GM18868 (cell line): ENCODE data around the gene LHFPL6.
"Not testable (repeated sequence)": the region's sequence is repeated elsewhere in the genome, so short reads cannot be mapped to it uniquely, and the experiment has no call there.

Experiments
- ATAC-seq: cut with Tn5 transposase; IDR thresholded peaks from one replicate; pipeline ENCODE4 v1.9.1; 2021; ENCODE audit warnings: mild to moderate bottlenecking, moderate library complexity; ENCODE audit not compliant: unreplicated experiment

The LHFPL6 gene

DNA sequence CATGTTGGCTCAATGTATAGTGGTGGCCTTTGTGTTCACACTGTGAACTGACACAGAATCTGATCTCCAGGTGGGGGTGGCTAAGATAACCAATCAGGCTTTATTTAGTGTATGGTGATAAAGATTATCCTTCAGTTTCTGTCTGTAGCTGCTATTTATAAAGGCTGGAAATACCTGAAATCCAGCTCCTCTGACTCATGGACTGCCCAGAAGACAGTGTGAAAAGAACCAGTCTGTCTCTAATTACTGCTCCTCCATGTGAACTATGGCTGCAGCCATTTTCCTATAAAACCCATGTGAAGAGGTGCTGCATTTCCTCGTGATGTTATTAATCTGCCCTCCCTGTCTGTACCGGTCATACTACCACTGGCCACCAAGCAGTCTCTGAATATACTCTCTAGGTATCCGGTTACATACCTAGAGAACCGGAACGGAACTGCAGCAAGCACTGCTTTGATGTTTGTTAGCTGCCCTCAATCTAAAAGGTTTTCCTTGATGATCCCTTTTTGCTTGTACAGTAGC, 238.0 kb downstream of the LHFPL6 start:
- ATAC-seq, result no peak

DNA sequence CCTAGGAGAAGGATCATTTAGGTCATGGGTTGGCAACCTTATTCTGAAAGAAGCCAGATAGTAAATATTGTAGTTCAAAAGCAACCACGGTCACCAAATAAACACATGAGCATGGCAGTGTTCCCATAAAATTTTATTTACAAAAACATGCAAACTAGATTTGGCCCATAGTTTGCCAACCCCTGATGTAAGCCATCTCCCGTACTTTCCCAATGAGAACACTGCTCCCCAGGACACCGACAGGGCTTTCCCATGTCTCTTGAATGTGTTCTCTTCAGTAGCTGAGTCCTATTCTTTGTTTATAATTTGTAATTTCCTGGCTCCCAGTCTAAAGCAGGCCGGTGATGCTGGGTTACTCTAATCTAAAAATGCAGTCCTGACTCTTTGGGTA, 239.6 kb downstream of the LHFPL6 start:
- no peak for ATAC-seq

DNA sequence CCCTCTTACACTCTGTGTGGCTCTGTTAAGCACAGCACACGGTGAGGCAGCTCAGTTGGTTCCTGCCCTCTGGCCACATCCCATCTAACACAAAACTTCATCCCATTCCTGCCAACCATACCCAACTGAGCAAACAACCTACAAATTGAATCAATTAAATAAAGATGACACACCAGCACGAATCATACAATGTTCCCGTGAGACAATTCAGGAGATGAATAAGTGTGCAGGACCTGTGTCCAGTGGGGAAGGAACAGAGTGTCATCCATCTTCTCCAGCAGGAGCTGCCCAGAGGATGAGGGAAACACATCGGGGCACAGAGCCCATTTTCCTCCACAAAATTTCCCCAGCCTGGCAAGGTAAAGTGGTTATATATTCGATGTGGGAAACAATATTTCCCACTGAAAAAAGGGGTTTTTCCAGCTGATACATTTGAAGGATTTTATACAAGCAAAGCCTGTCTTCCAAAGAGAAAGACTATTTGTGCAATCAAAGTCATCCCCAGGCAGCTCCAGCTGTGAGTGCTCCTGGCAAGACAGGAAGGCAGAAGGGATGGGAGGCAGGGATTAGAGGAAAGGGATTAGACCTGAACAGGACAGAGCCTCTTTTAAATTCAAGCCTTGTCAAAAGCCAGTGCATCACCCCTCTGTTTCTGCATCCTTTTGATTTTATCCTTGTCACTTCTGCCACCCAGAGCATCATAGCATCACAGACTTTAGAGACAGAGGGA, 240.2 kb downstream of the LHFPL6 start:
- no peak for ATAC-seq

DNA sequence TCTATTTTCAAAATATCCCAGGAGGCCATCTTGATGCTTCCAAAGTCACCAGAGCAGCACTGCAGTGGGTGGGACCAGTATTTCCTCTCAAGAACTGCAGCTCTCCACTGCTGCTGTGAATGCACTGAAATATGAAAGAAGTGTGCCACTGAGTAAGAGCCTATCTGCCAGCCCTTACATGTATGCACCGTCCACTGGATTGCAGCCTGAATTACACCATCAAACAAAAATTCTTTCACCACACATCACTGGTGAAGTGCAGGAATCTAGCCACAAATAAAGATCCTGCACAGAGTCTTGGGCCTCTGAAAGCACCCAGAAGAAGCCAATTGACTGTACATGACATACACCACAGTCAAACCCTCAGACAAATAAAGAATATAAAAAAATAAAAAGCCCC, 249.0 kb downstream of the LHFPL6 start:
- ATAC-seq, result no peak

DNA sequence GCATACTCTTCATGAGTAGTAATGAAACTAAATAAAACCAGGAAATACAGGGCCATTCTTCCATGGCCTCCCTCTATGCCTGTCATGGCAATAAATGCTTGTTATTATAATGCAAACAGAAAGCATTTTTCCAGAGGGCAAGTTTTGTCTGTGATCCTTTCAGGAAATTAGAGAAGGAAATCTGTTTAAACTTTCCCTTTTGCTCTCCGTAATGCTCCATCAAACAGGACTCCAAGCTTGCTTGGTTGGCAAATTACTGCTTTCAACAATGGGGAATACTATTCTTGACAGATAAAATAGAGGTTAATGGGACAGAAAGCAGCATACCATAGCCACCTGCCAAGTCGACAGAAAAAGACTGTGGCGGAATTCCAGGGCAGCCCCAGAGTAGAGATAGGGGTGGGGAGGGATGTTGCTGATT, 252.5 kb downstream of the LHFPL6 start:
- no peak for ATAC-seq

DNA sequence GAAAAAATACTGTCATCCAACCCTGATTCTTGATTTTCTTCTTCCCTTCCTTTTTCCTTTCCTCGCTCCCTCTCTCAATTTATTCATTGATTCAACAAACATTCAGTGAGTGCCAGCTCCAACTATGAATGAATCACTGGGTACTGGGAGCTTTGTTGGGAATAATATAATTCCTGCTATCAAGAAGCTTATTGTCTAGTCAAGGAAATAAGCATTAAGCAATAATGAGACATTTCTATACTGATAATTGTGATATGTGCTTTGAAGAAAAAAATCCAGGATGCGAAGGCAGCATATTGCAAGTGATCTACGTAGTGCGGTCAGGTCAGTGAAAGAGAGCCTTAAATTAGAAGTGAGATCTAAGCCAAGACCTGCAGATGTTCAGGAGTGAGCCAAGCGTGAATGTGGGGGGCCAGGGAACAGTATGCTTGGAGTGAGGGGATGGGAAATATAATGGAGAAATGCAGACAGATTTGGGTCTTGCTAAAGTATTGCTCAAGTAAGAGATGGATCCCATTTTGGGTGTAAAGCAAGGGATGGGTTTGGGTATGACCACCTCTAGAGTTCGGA, 253.5 kb downstream of the LHFPL6 start:
- ATAC-seq, result no peak

DNA sequence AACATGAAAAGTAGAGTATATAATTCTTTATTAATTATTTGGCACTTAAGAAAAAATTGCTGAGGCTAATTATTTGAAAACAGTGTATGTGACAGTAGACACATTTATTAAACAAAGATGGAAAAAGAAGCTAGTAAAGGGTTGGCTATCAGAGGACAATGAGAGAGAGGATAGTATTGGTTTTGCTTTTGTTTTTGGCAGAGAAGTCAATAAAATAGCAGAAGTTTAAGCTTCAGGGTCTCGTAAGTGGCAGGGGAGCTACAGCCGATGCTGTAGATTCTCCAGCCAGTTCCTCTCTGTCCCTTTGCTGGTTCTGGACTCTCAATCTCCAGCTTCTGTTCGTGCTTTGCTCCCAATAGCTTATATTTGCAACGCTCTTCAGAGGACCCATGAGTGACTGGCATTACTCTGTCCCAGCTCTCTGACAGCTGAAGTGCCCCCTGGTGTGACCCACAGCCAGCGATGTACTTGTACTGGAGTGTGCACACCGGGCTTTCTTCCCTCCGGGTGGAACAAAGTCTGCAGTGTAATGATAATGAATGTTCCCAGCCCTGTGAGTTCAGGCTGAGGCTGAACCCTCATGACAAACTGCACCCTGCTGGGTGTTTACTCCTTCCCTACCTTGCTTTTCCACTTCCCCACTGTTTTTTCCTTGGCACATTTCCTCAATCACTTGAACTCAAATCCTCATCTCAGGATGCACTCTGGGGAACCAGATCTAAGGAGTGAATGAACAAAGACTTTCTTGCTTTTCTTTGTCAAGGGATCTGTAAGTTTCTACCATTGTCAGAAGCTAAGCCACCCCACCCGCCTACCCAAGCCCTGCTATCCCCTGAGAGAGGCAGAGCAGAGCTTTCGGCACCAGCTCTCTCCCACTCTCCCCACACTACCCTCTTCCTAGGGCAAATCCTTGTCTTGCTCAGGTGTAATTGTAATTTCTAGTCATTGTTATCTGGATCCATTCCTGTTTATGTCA, 254.8 kb downstream of the LHFPL6 start:
- ATAC-seq, result no peak

DNA sequence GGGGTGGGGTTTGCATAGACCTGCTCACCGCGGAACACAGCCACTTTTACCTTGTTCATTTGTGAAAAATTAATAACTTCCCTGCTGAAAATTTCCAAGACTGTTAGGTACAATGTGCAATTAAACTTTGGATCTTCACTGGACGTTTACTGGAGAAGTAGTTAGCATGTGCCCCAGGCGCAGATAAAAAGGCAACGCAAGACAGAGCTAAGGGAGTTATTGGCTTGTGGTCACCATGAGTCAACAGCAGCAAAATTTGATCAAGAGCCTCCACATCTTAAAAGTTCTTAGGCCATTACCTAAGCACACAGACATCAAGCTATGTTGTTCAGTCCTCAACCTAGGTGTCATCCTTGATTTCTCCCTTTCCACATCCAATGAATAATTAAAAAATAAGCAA, 257.0 kb downstream of the LHFPL6 start:
- no peak for ATAC-seq

DNA sequence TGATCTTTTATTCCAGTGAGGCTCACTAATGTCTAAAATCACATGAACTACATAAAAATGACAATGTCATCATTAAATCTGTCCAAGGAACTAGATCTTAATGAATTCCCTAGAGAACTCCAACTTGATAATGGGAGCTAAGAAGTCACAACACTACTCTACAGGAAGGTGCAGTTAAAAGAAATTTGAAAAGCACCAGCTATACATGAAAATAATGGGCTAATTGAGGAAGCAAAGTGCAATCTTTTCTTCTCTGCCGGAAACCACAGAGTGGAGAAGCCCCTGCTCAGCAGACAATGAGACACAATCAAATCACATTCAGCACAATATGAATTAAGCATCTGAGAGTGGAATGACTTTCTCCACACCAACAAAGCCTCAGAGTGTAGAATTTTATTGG, 261.7 kb downstream of the LHFPL6 start:
- ATAC-seq, result no peak

DNA sequence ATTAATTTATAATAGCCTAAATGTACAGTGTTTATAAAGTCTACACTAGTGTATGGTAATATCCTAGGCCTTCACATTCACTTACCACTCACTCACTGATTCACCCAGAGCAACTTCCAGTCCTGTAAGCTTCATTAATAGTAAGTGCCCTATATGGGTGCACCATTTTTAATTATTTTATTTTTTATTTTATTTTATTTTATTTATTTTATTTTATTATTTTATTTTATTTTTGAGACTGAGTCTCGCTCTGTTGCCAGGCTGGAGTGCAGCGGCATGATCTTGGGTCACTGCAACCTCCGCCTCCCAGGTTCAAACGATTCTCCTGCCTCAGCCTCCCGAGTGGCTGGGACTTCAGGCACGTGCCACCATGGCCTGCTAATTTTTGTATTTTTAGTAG, 264.9 kb downstream of the LHFPL6 start:
- not testable (repeated sequence) for ATAC-seq

DNA sequence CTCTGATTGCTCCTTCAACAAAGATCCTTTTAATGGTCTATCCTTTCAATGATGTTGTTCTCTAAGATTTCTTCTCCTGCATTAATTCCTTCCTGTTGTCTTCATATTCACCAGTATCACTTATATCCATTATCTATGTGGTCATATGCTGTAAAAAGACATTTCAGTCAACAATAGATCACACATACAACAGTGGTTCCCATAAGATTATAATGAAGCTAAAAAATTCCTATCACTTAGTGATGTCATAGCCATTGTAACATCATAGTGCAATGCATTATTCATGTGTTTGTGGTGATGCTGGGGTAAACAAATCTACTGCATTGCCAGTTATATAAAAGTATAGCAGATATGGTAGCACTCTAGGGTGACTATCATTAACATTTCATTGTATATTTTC, 266.1 kb downstream of the LHFPL6 start:
- no peak for ATAC-seq

DNA sequence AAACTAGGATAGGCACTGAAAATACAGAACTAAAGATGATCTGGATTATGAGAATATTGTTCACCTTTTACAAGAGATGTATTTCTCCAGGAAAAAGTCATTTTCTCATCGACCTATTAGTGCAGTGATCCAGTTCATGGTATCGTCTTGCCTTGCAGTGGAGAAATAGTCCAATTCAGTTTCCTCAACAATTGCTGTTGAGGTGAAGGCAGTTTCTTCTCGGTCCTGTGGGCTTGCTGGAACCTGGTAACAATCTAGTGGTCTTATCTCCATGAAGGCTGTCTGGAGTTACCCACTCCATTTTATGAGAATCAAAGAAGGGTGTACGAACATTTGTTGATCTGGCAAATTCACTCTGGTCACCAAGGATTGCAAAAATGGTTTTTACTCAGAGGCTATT, 266.8 kb downstream of the LHFPL6 start:
- no peak for ATAC-seq

DNA sequence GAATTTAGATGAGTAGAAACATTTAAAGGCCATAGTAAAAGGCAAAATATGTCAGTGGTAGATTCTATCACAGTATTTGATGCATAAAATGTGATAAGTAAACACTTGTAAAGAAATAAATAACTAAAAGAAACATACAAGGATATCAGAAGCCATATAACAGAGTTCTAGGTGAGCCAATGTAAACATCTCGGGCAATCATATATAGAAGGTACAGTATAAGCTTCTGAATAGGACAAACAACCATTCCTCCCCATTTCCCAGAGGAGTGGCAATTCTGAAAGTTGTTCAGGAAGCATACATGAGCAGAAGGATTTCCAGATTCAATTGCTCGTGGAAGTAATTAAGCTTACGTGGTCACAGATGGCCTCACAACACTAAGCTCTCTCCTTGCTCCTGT, 267.3 kb downstream of the LHFPL6 start:
- ATAC-seq, result no peak

DNA sequence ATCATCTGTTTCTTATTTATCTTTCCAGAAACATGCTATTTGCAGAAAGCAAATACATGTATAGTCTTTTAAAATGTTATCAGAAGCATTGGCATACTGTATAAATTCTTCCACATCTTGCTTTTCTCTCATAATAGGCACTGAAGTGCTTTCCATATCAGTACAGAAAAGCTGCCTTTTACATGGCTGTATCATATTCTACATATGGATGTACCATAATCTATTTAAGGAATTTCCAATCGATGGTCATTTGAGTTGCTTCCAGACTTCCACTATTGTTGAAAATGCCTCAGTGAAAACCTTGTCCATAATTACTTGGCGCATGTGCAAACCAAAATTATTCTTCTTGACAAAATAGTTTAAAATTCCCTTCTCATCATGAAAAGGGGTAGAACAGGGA, 272.5 kb downstream of the LHFPL6 start:
- ATAC-seq, result no peak

DNA sequence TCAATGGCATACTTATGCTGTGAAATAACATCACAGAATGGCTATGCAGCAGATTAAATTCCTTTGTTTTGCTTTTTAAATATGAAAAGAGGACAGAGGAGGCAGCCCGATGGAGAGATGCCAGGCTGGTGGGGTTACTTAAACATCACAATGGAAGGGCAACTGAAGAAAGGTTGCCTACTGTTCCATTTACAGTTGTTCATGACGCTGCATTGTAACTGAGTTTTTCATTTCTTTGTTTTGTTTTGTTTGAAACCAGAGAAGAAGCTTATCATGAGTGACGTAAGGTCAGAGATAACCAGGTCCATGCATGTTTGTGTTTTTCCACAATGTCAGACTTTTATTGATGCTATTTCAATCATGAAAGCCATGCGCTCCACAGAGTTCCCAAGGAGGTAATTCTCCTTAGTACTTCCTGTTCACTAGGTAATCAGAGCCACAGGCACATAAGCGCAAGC, 273.8 kb downstream of the LHFPL6 start:
- no peak for ATAC-seq

DNA sequence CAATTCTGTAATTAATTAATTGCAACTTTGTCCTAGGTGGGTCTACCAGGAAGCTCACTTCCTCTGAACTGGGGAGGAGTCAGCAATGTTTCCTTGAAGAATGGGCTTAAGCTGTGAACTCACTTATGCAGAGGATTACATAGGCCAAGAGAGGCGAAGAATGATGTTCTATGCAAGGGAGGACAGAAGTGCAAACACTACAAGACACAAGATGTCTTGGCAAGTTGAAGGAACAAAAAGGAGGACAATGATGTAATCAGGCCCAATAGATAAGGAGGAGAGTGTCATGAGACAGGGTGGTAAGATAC, 275.9 kb downstream of the LHFPL6 start:
- ATAC-seq, result no peak

DNA sequence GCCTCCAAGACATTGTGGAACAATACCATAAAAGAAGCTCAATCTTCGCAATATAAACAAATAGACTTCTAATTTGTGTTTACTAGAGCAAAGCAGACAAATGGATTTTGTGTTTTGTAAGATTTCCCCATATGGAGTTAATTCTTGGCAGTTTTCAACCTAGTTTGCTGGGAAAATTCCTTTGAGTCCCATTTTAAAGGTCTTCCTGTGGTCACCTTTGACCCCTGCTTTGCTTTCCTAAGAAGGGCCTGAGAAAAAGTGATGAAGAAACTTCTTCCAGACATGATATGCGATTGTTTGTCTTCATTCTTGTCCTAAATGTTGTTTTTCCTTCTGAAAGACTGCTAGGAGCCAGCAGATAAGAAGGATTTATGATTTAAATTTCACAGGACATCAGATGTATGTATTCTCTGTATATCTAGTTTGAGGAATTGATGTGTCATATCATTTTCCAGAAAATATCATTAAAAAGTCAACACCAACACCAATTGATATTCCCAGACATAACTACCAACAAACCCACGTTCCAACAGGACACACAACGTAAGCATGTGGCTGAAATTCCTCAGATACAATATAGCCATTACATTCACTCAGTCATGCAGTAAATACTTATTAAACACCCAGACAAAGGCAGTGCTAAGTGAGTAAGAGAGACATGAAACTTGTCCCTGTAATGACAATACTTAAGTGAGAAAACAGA, 276.4 kb downstream of the LHFPL6 start:
- ATAC-seq, result no peak

DNA sequence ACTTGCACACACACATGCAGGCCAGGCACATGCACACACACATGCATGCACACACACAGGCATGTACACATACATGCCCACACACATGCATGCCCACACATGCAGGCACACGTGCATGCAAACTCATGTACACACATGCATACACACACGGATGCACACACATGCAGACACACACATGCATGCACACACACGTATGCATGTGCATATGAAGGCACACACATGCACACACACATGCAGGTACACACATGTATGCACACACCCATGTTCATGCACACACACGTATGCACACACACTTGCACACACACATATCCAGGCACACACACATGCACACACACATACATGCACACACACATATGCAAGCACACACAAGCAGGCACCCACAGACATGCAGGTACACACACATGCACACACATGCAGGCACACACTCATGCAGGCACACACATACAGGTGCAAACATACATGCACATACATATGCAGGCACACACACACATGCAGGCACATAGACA, 278.1 kb downstream of the LHFPL6 start:
- no peak for ATAC-seq

DNA sequence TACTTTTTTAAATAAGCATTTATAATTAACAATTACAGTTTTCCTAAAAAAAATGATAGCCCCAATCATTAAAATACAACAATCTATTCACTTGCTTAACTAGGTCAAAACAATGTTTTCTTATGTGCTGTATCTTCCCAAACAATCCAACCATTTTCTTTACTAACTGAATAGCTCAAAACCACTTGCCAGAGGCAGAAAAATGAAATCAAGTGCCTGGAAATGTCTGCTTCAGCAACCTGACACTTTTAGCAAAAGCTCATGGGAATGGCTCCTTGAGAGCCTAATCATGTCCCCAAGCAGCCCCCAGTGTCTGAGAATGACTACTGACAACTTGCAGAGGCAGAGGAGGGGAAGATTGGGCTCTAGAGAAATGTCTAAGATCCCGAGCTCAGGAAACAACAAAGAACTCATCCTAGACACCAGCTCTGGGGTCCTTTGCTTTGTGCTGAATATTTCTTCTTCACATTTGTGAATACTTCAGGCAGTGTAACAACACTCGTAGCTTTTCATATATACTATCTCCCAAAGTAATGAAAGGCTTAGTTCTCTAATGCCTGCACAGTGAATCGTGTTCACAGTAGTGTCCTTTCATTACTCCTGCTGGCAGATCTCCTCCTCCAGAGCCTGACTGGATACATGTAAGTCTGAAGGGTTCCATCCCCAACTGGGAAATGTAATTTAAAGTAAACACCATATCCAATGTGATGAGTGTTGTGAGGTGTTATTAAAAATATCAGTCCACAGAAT, 280.0 kb downstream of the LHFPL6 start:
- no peak for ATAC-seq

DNA sequence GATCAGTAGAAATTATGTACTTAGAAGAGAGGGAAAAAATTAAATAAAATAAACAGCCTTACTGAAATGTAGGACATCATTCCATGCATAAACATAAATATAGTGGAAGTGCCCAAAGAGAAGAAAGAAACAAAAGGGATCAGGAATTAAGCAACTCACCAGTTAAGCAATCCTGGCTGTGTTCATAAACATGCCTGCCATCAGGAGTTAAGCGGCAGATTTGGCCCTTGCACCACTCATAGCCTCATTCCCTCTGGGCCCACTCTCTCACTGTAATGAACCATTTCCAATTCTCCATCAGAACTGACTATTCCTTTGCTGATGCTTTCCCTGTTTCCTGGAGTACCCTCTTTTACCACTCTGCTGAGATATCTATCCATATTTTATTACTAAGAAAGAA, 281.4 kb downstream of the LHFPL6 start:
- no peak for ATAC-seq
